ENCODE measurements around the gene SKAP1.

DNA sequence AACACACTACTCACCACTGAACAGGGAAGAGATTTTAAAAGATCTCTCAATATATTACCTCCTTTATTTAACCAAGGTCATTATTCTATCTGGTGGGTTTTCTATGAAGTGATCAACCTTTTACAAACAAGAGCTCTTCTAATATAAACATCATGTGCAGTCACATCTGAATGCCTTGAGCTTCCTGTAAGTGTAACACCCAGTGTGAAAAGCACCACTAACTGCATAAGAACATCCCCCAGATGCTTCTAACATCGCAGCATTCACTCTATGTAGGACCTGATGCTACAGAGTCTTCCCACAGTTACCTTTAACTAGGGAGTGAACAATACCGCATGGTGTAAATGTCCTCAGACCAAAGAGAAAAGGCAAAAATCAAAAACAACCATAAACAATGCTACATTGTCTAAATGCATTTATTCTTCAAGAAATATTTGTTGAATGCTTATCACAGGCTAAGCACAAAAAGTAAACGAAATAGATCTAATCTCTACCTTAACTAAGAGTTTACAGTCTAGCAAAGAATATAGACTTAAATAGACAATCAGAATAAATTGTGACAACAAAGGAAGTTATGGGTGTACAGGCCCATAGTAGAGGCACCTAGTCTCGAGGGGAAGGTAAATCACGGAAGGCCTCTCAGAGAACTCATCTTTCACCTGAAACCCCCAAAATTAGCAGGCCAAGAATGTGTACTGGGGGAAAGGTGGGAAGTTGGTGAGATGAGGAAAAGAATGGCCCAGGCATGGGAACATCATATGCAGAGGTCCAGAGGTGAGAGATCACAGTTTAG is 16.2 kb downstream of the SKAP1 start:
- TF ChIP-seq, protein P1, sequence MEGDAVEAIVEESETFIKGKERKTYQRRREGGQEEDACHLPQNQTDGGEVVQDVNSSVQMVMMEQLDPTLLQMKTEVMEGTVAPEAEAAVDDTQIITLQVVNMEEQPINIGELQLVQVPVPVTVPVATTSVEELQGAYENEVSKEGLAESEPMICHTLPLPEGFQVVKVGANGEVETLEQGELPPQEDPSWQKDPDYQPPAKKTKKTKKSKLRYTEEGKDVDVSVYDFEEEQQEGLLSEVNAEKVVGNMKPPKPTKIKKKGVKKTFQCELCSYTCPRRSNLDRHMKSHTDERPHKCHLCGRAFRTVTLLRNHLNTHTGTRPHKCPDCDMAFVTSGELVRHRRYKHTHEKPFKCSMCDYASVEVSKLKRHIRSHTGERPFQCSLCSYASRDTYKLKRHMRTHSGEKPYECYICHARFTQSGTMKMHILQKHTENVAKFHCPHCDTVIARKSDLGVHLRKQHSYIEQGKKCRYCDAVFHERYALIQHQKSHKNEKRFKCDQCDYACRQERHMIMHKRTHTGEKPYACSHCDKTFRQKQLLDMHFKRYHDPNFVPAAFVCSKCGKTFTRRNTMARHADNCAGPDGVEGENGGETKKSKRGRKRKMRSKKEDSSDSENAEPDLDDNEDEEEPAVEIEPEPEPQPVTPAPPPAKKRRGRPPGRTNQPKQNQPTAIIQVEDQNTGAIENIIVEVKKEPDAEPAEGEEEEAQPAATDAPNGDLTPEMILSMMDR (IDR thresholded peaks at IDR 0.05; ENCODE audit: low read depth, low read length), result no peak
- TF ChIP-seq EZH2phosphoT487 (IDR thresholded peaks at IDR 0.05; ENCODE audit: low read depth), result no peak
